Measurements from ENCODE around the gene ARMC2.

The ARMC2 gene

GRCh38 chr6:108848116-108848868 is at the start of gene ARMC2:
TSS of gene ARMC2 (plus strand) at chr6:108848422. CDS start at chr6:108854268, 5,846 bp downstream.
- H3K27me3 ChIP-seq (ENCODE audit: control insufficient read depth, insufficient read depth, low read length), result no peaks in the 10 kb centered on the region
- no peaks in the 10 kb centered on the region for H3K9me3 ChIP-seq (ENCODE audit: control insufficient read depth, insufficient read depth, low read length)
- H3K4me1 ChIP-seq (ENCODE audit: control insufficient read depth, insufficient read depth, low read length), result no peaks in the 10 kb centered on the region
- peak within 1 kb of the TSS; percentile 87 for H3K4me3 ChIP-seq (ENCODE audit: low read length)
- DNase-seq (ENCODE audit: low read depth, low spot score), result peak; percentile 48
- no peaks in the 10 kb centered on the region for H3K36me3 ChIP-seq (ENCODE audit: control insufficient read depth, insufficient read depth, low read length)
- WGBS (ENCODE audit: insufficient coverage, insufficient read length), result no CpG with 5 or more reads among the region's 61 CpGs
- H3K27ac ChIP-seq (ENCODE audit: low read length), result no peak within 1 kb of the TSS

- no CpG with 5 or more reads among the region's 18 CpGs for WGBS (ENCODE audit: insufficient coverage, insufficient read length)
- Histone ChIP-seq H3K27me3 (ENCODE audit: control insufficient read depth, insufficient read depth, low read length) (no peaks in the 10 kb centered on the region), H3K27ac (ENCODE audit: low read length) (no peak overlapping the region), H3K4me3 (ENCODE audit: low read length) (no peak overlapping the region), H3K4me1 (ENCODE audit: control insufficient read depth, insufficient read depth, low read length) (no peaks in the 10 kb centered on the region; the same call in 1 of the 2 replicates), H3K9me3 (ENCODE audit: control insufficient read depth, insufficient read depth, low read length) (no peaks in the 10 kb centered on the region), H3K36me3 (ENCODE audit: control insufficient read depth, insufficient read depth, low read length) (no peaks in the 10 kb centered on the region)
- DNase-seq (ENCODE audit: low read depth, low spot score), result no peak
These were observed 49.4 kb upstream of the ARMC2 start for GRCh38 chr6:108798670-108799353.

- no peaks in the 10 kb centered on the region; the same call in 1 of the 2 replicates for H3K4me1 ChIP-seq (ENCODE audit: control insufficient read depth, insufficient read depth, low read length)
- no CpG with 5 or more reads among the region's 9 CpGs for WGBS (ENCODE audit: insufficient coverage, insufficient read length)
- no peak overlapping the region for H3K4me3 ChIP-seq (ENCODE audit: low read length)
- no peaks in the 10 kb centered on the region for H3K27me3 ChIP-seq (ENCODE audit: control insufficient read depth, insufficient read depth, low read length)
- H3K9me3 ChIP-seq (ENCODE audit: control insufficient read depth, insufficient read depth, low read length), result no peaks in the 10 kb centered on the region
- no peak overlapping the region for H3K27ac ChIP-seq (ENCODE audit: low read length)
- no peaks in the 10 kb centered on the region for H3K36me3 ChIP-seq (ENCODE audit: control insufficient read depth, insufficient read depth, low read length)
- DNase-seq (ENCODE audit: low read depth, low spot score), result no peak
These were observed 48.9 kb upstream of the ARMC2 start for GRCh38 chr6:108799354-108799717.

- no peak for DNase-seq (ENCODE audit: low read depth, low spot score)
- Histone ChIP-seq H3K27ac (ENCODE audit: low read length) (no peak overlapping the region), H3K36me3 (ENCODE audit: control insufficient read depth, insufficient read depth, low read length) (no peaks in the 10 kb centered on the region), H3K27me3 (ENCODE audit: control insufficient read depth, insufficient read depth, low read length) (no peaks in the 10 kb centered on the region), H3K9me3 (ENCODE audit: control insufficient read depth, insufficient read depth, low read length) (no peaks in the 10 kb centered on the region), H3K4me1 (ENCODE audit: control insufficient read depth, insufficient read depth, low read length) (no peaks in the 10 kb centered on the region; the same call in 1 of the 2 replicates), H3K4me3 (ENCODE audit: low read length) (no peak overlapping the region)
- WGBS (ENCODE audit: insufficient coverage, insufficient read length), result no CpG with 5 or more reads among the region's 1 CpG
These were observed 48.4 kb upstream of the ARMC2 start for GRCh38 chr6:108799791-108800190.

- H3K4me1 ChIP-seq (ENCODE audit: control insufficient read depth, insufficient read depth, low read length), result no peaks in the 10 kb centered on the region; the same call in 1 of the 2 replicates
- H3K27ac ChIP-seq (ENCODE audit: low read length), result no peak overlapping the region
- no peak overlapping the region for H3K4me3 ChIP-seq (ENCODE audit: low read length)
- H3K36me3 ChIP-seq (ENCODE audit: control insufficient read depth, insufficient read depth, low read length), result no peaks in the 10 kb centered on the region
- H3K9me3 ChIP-seq (ENCODE audit: control insufficient read depth, insufficient read depth, low read length), result no peaks in the 10 kb centered on the region
- no peak for DNase-seq (ENCODE audit: low read depth, low spot score)
- no peaks in the 10 kb centered on the region for H3K27me3 ChIP-seq (ENCODE audit: control insufficient read depth, insufficient read depth, low read length)
- no CpG with 5 or more reads among the region's 6 CpGs for WGBS (ENCODE audit: insufficient coverage, insufficient read length)
These were observed 47.8 kb upstream of the ARMC2 start for GRCh38 chr6:108800427-108800864.

GRCh38 chr6:108801366-108801765 is 46.9 kb upstream of the ARMC2 start:
- no peak for DNase-seq (ENCODE audit: low read depth, low spot score)
- WGBS (ENCODE audit: insufficient coverage, insufficient read length), result no CpG with 5 or more reads among the region's 2 CpGs
- H3K36me3 ChIP-seq (ENCODE audit: control insufficient read depth, insufficient read depth, low read length), result no peaks in the 10 kb centered on the region
- no peaks in the 10 kb centered on the region; the same call in 1 of the 2 replicates for H3K4me1 ChIP-seq (ENCODE audit: control insufficient read depth, insufficient read depth, low read length)
- H3K27ac ChIP-seq (ENCODE audit: low read length), result no peak overlapping the region
- no peak overlapping the region for H3K4me3 ChIP-seq (ENCODE audit: low read length)
- H3K27me3 ChIP-seq (ENCODE audit: control insufficient read depth, insufficient read depth, low read length), result no peaks in the 10 kb centered on the region
- no peaks in the 10 kb centered on the region for H3K9me3 ChIP-seq (ENCODE audit: control insufficient read depth, insufficient read depth, low read length)

GRCh38 chr6:108803982-108804490 is 44.2 kb upstream of the ARMC2 start:
- no peak for DNase-seq (ENCODE audit: low read depth, low spot score)
- no CpG with 5 or more reads among the region's 6 CpGs for whole genome bisulfite sequencing (ENCODE audit: insufficient coverage, insufficient read length)
- H3K27ac ChIP-seq (ENCODE audit: low read length), result no peak overlapping the region
- no peaks in the 10 kb centered on the region for H3K9me3 ChIP-seq (ENCODE audit: control insufficient read depth, insufficient read depth, low read length)
- H3K36me3 ChIP-seq (ENCODE audit: control insufficient read depth, insufficient read depth, low read length), result no peaks in the 10 kb centered on the region
- H3K27me3 ChIP-seq (ENCODE audit: control insufficient read depth, insufficient read depth, low read length), result no peaks in the 10 kb centered on the region
- no peaks in the 10 kb centered on the region for H3K4me1 ChIP-seq (ENCODE audit: control insufficient read depth, insufficient read depth, low read length)
- H3K4me3 ChIP-seq (ENCODE audit: low read length), result no peak overlapping the region

GRCh38 chr6:108804956-108805355 is 43.3 kb upstream of the ARMC2 start:
- no peak for DNase-seq (ENCODE audit: low read depth, low spot score)
- Histone ChIP-seq H3K27me3 (ENCODE audit: control insufficient read depth, insufficient read depth, low read length) (no peaks in the 10 kb centered on the region), H3K27ac (ENCODE audit: low read length) (no peak overlapping the region), H3K9me3 (ENCODE audit: control insufficient read depth, insufficient read depth, low read length) (no peaks in the 10 kb centered on the region), H3K4me1 (ENCODE audit: control insufficient read depth, insufficient read depth, low read length) (no peaks in the 10 kb centered on the region), H3K36me3 (ENCODE audit: control insufficient read depth, insufficient read depth, low read length) (no peaks in the 10 kb centered on the region), H3K4me3 (ENCODE audit: low read length) (no peak overlapping the region)
- no CpG with 5 or more reads among the region's 6 CpGs for WGBS (ENCODE audit: insufficient coverage, insufficient read length)

GRCh38 chr6:108805611-108806167 is 42.5 kb upstream of the ARMC2 start:
- no CpG with 5 or more reads among the region's 5 CpGs for WGBS (ENCODE audit: insufficient coverage, insufficient read length)
- Histone ChIP-seq H3K9me3 (ENCODE audit: control insufficient read depth, insufficient read depth, low read length) (no peaks in the 10 kb centered on the region), H3K4me1 (ENCODE audit: control insufficient read depth, insufficient read depth, low read length) (no peaks in the 10 kb centered on the region), H3K27ac (ENCODE audit: low read length) (no peak overlapping the region), H3K27me3 (ENCODE audit: control insufficient read depth, insufficient read depth, low read length) (no peaks in the 10 kb centered on the region), H3K4me3 (ENCODE audit: low read length) (no peak overlapping the region), H3K36me3 (ENCODE audit: control insufficient read depth, insufficient read depth, low read length) (no peaks in the 10 kb centered on the region)
- DNase-seq (ENCODE audit: low read depth, low spot score), result no peak

- H3K27ac ChIP-seq (ENCODE audit: low read length), result no peak overlapping the region
- no peaks in the 10 kb centered on the region for H3K9me3 ChIP-seq (ENCODE audit: control insufficient read depth, insufficient read depth, low read length)
- H3K36me3 ChIP-seq (ENCODE audit: control insufficient read depth, insufficient read depth, low read length), result no peaks in the 10 kb centered on the region
- DNase-seq (ENCODE audit: low read depth, low spot score), result no peak
- no peak overlapping the region for H3K4me3 ChIP-seq (ENCODE audit: low read length)
- WGBS (ENCODE audit: insufficient coverage, insufficient read length), result no CpG with 5 or more reads among the region's 3 CpGs
- H3K27me3 ChIP-seq (ENCODE audit: control insufficient read depth, insufficient read depth, low read length), result no peaks in the 10 kb centered on the region
- no peaks in the 10 kb centered on the region for H3K4me1 ChIP-seq (ENCODE audit: control insufficient read depth, insufficient read depth, low read length)
These were observed 42.1 kb upstream of the ARMC2 start for GRCh38 chr6:108806171-108806570.
